GM23338 (cell line): ENCODE results near the gene BRPF3. TPM values are rescaled to one million over a fixed set of nuclear protein-coding genes. Genes with fewer than 3 reads are reported as not detected.

Experiments used
- ATAC-seq: fragments of 200-7000 bp; cut with Tn5 transposase; 3 replicates; pipeline ENCODE4 v1.9.1; 2020
- DNase-seq: peaks from one replicate; pipeline ENCODE4 v3.0.0-alpha.2; 2015; ENCODE audit warnings: low spot score
- H2AFZ ChIP-seq: fragments of 200-600 bp; sonication (generic); 2 replicates; pipeline ENCODE4 v1.8.0; 2016; ENCODE audit warnings: antibody characterized with exemption, mild to moderate bottlenecking, moderate library complexity
- H3F3A ChIP-seq: fragments of 200-600 bp; sonication (generic); replicated peaks from 2 replicates; pipeline ENCODE4 v1.8.0; 2017; ENCODE audit warnings: antibody characterized with exemption, mixed run types, low read depth
- H3K27ac ChIP-seq: fragments of 200-600 bp; sonication (generic); 2 replicates; pipeline ENCODE4 v1.6.1; 2016; ENCODE audit warnings: low read depth
- H3K27me3 ChIP-seq: fragments of 200-600 bp; sonication (generic); 2 replicates; pipeline ENCODE4 v1.8.0; 2016; ENCODE audit warnings: mild to moderate bottlenecking, mixed run types, moderate library complexity; ENCODE audit not compliant: insufficient read depth
- H3K36me3 ChIP-seq: fragments of 200-600 bp; sonication (generic); 2 replicates; pipeline ENCODE4 v1.8.0; 2016; ENCODE audit warnings: mild to moderate bottlenecking; ENCODE audit not compliant: insufficient read depth
- H3K4me1 ChIP-seq: fragments of 200-600 bp; sonication (generic); 2 replicates; pipeline ENCODE4 v1.8.0; 2016; ENCODE audit warnings: mild to moderate bottlenecking, moderate library complexity; ENCODE audit not compliant: insufficient read depth
- H3K4me2 ChIP-seq: fragments of 200-600 bp; sonication (generic); 2 replicates; pipeline ENCODE4 v1.7.1; 2017; ENCODE audit warnings: mixed run types
- H3K4me3 ChIP-seq: fragments of 200-600 bp; sonication (generic); 2 replicates; pipeline ENCODE4 v1.6.1; 2016; ENCODE audit warnings: mixed run types
- H3K79me2 ChIP-seq: fragments of 200-600 bp; sonication (generic); replicated peaks from 2 replicates; pipeline ENCODE4 v1.8.0; 2017; ENCODE audit warnings: mild to moderate bottlenecking; ENCODE audit not compliant: insufficient read depth
- H3K9me2 ChIP-seq: fragments of 200-600 bp; sonication (generic); 2 replicates; pipeline ENCODE4 v1.8.0; 2017; ENCODE audit not compliant: insufficient read depth
- H4K20me1 ChIP-seq: fragments of 200-600 bp; sonication (generic); replicated peaks from 2 replicates; pipeline ENCODE4 v1.8.0; 2017; ENCODE audit warnings: mild to moderate bottlenecking; ENCODE audit not compliant: insufficient read depth
- H3K27ac Mint-ChIP-seq: 2 replicates; pipeline ENCODE4 v1.8.0; 2020; ENCODE audit warnings: inconsistent platforms, mild to moderate bottlenecking, moderate library complexity, mixed read lengths
- H3K27me3 Mint-ChIP-seq: 3 replicates; pipeline ENCODE4 v1.8.0; 2022; ENCODE audit warnings: low read depth, mild to moderate bottlenecking, moderate library complexity, mixed read lengths, inconsistent platforms; ENCODE audit not compliant: insufficient read depth, poor library complexity
- H3K36me3 Mint-ChIP-seq: 3 replicates; pipeline ENCODE4 v1.8.0; 2021; ENCODE audit warnings: low read depth, mild to moderate bottlenecking, inconsistent platforms, moderate library complexity, mixed read lengths
- H3K4me1 Mint-ChIP-seq: 3 replicates; pipeline ENCODE4 v1.8.0; 2020; ENCODE audit warnings: mild to moderate bottlenecking, inconsistent platforms, mixed read lengths
- H3K4me3 Mint-ChIP-seq: 3 replicates; pipeline ENCODE4 v1.8.0; 2021; ENCODE audit warnings: moderate library complexity, mild to moderate bottlenecking, inconsistent platforms, mixed read lengths
- H3K9me3 Mint-ChIP-seq: 3 replicates; pipeline ENCODE4 v1.8.0; 2020; ENCODE audit warnings: moderate library complexity, mild to moderate bottlenecking, inconsistent platforms, mixed read lengths
- CREB1 ChIP-seq: fragments of 250-450 bp; sonication (Bioruptor Pico); IDR thresholded peaks from 2 replicates; pipeline ENCODE4 v1.5.0; 2020; ENCODE audit warnings: low read depth, mild to moderate bottlenecking, moderate library complexity
- EZH2phosphoT487 ChIP-seq: fragments of 200-600 bp; sonication (generic); IDR thresholded peaks from one replicate; pipeline ENCODE4 v1.8.1; 2018; ENCODE audit warnings: antibody characterized with exemption; ENCODE audit not compliant: unreplicated experiment
- NANOG ChIP-seq: IDR thresholded peaks from 2 replicates; pipeline ENCODE4 v1.6.1; 2016; ENCODE audit warnings: antibody characterized with exemption, borderline replicate concordance
- POLR2AphosphoS5 ChIP-seq: IDR thresholded peaks from 2 replicates; pipeline ENCODE4 v1.6.1; 2016; ENCODE audit warnings: antibody characterized with exemption, low read depth
- STAT1 ChIP-seq: IDR thresholded peaks from one replicate; pipeline ENCODE4 v1.6.1; 2016; ENCODE audit warnings: antibody characterized with exemption; ENCODE audit not compliant: unreplicated experiment
- ZNF331 ChIP-seq: fragments of 250-450 bp; sonication (Bioruptor Pico); IDR thresholded peaks from 2 replicates; pipeline ENCODE4 v1.5.0; 2020; ENCODE audit warnings: low read depth, mild to moderate bottlenecking, moderate library complexity
- polyA plus RNA-seq: library from polyadenylated mRNA; unstranded; fragments of >200 nt; fragmentation: Nextera tagmentation; extraction: Ambion mirVana; gene quantifications from 2 replicates; pipeline ENCODE4 v1.2.1, GENCODE V29; 2016
- total RNA-seq: library from RNA; depleted of rRNA; stranded (reverse); fragments of >200 nt; shearing (Covaris generic); gene quantifications from 2 replicates; pipeline ENCODE4 v1.2.3, GENCODE V29; 2014
- TF ChIP-seq, protein P1 (sequence below), 2 experiments: fragments of 200-600 bp in 1 of 2; sonication (generic) in 1 of 2; conservative IDR thresholded peaks; 2 replicates each; pipeline versions ENCODE4 v1.5.1 to v1.6.1; 2016 to 2017; ENCODE audit warnings: antibody characterized with exemption in 2 of 2, low read depth in 2 of 2, mild to moderate bottlenecking in 2 of 2, moderate library complexity in 1 of 2
- TF ChIP-seq, protein P2 (sequence below): IDR thresholded peaks from one replicate; pipeline ENCODE4 v1.6.1; 2018; ENCODE audit warnings: antibody characterized with exemption; ENCODE audit not compliant: unreplicated experiment
- TF ChIP-seq, protein P3 (sequence below): fragments of 250-450 bp; sonication (Bioruptor Pico); IDR thresholded peaks from 2 replicates; pipeline ENCODE4 v1.5.0; 2020; ENCODE audit warnings: mild to moderate bottlenecking, moderate library complexity

Gene BRPF3
- total and polyA plus RNA-seq, 2 experiments from 2014 or later: 11.8 to 33.2 TPM

- Mint-ChIP-seq H3K4me3 (no peak overlapping the region), H3K27ac (no peak overlapping the region), H3K27me3 (peaks cover 1% of the 10 kb centered on the region), H3K9me3 (peaks cover 17% of the 10 kb centered on the region), H3K36me3 (peaks cover 4% of the 10 kb centered on the region), H3K4me1 (peaks cover 4% of the 10 kb centered on the region; the same call in 2 of the 3 replicates)
- H4K20me1 ChIP-seq: no peaks in the 10 kb centered on the region
- no peak overlapping the region for H2AFZ ChIP-seq
- H3F3A ChIP-seq: no peaks in the 10 kb centered on the region
- H3K27me3 ChIP-seq: no peaks in the 10 kb centered on the region
- no peak overlapping the region for H3K27ac ChIP-seq
- TF ChIP-seq STAT1 (no peak), ZNF331 (no peak), POLR2AphosphoS5 (no peak), NANOG (no peak), EZH2phosphoT487 (no peak)
- TF ChIP-seq, protein P1, sequence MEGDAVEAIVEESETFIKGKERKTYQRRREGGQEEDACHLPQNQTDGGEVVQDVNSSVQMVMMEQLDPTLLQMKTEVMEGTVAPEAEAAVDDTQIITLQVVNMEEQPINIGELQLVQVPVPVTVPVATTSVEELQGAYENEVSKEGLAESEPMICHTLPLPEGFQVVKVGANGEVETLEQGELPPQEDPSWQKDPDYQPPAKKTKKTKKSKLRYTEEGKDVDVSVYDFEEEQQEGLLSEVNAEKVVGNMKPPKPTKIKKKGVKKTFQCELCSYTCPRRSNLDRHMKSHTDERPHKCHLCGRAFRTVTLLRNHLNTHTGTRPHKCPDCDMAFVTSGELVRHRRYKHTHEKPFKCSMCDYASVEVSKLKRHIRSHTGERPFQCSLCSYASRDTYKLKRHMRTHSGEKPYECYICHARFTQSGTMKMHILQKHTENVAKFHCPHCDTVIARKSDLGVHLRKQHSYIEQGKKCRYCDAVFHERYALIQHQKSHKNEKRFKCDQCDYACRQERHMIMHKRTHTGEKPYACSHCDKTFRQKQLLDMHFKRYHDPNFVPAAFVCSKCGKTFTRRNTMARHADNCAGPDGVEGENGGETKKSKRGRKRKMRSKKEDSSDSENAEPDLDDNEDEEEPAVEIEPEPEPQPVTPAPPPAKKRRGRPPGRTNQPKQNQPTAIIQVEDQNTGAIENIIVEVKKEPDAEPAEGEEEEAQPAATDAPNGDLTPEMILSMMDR (conservative IDR thresholded peaks at IDR 0.05; ENCODE audit: low read depth in 2 of 2): no peak
- TF ChIP-seq, protein P2, sequence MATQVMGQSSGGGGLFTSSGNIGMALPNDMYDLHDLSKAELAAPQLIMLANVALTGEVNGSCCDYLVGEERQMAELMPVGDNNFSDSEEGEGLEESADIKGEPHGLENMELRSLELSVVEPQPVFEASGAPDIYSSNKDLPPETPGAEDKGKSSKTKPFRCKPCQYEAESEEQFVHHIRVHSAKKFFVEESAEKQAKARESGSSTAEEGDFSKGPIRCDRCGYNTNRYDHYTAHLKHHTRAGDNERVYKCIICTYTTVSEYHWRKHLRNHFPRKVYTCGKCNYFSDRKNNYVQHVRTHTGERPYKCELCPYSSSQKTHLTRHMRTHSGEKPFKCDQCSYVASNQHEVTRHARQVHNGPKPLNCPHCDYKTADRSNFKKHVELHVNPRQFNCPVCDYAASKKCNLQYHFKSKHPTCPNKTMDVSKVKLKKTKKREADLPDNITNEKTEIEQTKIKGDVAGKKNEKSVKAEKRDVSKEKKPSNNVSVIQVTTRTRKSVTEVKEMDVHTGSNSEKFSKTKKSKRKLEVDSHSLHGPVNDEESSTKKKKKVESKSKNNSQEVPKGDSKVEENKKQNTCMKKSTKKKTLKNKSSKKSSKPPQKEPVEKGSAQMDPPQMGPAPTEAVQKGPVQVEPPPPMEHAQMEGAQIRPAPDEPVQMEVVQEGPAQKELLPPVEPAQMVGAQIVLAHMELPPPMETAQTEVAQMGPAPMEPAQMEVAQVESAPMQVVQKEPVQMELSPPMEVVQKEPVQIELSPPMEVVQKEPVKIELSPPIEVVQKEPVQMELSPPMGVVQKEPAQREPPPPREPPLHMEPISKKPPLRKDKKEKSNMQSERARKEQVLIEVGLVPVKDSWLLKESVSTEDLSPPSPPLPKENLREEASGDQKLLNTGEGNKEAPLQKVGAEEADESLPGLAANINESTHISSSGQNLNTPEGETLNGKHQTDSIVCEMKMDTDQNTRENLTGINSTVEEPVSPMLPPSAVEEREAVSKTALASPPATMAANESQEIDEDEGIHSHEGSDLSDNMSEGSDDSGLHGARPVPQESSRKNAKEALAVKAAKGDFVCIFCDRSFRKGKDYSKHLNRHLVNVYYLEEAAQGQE: no peak
- H3K36me3 ChIP-seq: no peaks in the 10 kb centered on the region
- H3K9me2 ChIP-seq: no peaks in the 10 kb centered on the region
- DNase-seq: no peak
- no peak for ATAC-seq
- H3K4me3 ChIP-seq: no peak overlapping the region
- H3K79me2 ChIP-seq: no peaks in the 10 kb centered on the region
- no peaks in the 10 kb centered on the region for H3K4me1 ChIP-seq
- no peak overlapping the region for H3K4me2 ChIP-seq
Observed at GRCh38 chr6:36147294-36147693, 49.2 kb upstream of the BRPF3 start.

- Mint-ChIP-seq H3K27ac (no peak overlapping the region), H3K36me3 (peaks cover 3% of the 10 kb centered on the region)
- TF ChIP-seq, protein P3, sequence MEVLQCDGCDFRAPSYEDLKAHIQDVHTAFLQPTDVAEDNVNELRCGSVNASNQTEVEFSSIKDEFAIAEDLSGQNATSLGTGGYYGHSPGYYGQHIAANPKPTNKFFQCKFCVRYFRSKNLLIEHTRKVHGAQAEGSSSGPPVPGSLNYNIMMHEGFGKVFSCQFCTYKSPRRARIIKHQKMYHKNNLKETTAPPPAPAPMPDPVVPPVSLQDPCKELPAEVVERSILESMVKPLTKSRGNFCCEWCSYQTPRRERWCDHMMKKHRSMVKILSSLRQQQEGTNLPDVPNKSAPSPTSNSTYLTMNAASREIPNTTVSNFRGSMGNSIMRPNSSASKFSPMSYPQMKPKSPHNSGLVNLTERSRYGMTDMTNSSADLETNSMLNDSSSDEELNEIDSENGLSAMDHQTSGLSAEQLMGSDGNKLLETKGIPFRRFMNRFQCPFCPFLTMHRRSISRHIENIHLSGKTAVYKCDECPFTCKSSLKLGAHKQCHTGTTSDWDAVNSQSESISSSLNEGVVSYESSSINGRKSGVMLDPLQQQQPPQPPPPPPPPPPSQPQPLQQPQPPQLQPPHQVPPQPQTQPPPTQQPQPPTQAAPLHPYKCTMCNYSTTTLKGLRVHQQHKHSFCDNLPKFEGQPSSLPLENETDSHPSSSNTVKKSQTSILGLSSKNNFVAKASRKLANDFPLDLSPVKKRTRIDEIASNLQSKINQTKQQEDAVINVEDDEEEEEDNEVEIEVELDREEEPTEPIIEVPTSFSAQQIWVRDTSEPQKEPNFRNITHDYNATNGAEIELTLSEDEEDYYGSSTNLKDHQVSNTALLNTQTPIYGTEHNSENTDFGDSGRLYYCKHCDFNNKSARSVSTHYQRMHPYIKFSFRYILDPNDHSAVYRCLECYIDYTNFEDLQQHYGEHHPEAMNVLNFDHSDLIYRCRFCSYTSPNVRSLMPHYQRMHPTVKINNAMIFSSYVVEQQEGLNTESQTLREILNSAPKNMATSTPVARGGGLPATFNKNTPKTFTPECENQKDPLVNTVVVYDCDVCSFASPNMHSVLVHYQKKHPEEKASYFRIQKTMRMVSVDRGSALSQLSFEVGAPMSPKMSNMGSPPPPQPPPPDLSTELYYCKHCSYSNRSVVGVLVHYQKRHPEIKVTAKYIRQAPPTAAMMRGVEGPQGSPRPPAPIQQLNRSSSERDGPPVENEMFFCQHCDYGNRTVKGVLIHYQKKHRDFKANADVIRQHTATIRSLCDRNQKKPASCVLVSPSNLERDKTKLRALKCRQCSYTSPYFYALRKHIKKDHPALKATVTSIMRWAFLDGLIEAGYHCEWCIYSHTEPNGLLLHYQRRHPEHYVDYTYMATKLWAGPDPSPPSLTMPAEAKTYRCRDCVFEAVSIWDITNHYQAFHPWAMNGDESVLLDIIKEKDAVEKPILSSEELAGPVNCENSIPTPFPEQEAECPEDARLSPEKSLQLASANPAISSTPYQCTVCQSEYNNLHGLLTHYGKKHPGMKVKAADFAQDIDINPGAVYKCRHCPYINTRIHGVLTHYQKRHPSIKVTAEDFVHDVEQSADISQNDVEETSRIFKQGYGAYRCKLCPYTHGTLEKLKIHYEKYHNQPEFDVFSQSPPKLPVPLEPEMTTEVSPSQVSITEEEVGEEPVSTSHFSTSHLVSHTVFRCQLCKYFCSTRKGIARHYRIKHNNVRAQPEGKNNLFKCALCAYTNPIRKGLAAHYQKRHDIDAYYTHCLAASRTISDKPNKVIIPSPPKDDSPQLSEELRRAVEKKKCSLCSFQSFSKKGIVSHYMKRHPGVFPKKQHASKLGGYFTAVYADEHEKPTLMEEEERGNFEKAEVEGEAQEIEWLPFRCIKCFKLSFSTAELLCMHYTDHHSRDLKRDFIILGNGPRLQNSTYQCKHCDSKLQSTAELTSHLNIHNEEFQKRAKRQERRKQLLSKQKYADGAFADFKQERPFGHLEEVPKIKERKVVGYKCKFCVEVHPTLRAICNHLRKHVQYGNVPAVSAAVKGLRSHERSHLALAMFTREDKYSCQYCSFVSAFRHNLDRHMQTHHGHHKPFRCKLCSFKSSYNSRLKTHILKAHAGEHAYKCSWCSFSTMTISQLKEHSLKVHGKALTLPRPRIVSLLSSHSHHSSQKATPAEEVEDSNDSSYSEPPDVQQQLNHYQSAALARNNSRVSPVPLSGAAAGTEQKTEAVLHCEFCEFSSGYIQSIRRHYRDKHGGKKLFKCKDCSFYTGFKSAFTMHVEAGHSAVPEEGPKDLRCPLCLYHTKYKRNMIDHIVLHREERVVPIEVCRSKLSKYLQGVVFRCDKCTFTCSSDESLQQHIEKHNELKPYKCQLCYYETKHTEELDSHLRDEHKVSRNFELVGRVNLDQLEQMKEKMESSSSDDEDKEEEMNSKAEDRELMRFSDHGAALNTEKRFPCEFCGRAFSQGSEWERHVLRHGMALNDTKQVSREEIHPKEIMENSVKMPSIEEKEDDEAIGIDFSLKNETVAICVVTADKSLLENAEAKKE: no peak
- TF ChIP-seq NANOG (no peak), CREB1 (no peak), POLR2AphosphoS5 (no peak)
Observed at GRCh38 chr6:36149476-36149875, 47.1 kb upstream of the BRPF3 start.

More at GRCh38 chr6:36149476-36149875, 47.1 kb upstream of the BRPF3 start:
- Histone ChIP-seq H3K27ac (no peak overlapping the region), H3K79me2 (no peaks in the 10 kb centered on the region), H3F3A (no peaks in the 10 kb centered on the region), H3K27me3 (no peaks in the 10 kb centered on the region), H3K4me3 (no peak overlapping the region), H4K20me1 (no peaks in the 10 kb centered on the region), H3K4me2 (no peak overlapping the region), H3K36me3 (no peaks in the 10 kb centered on the region), H3K4me1 (no peaks in the 10 kb centered on the region), H2AFZ (no peak overlapping the region), H3K9me2 (no peaks in the 10 kb centered on the region)
- H3K27me3 Mint-ChIP-seq: peaks cover 1% of the 10 kb centered on the region
- DNase-seq (no peak), ATAC-seq (no peak)
- no peak overlapping the region for H3K4me3 Mint-ChIP-seq
- peaks cover 17% of the 10 kb centered on the region for H3K9me3 Mint-ChIP-seq
- H3K4me1 Mint-ChIP-seq: no peaks in the 10 kb centered on the region
